ENCODE measurements around the gene UNCX.

The UNCX gene

DNA sequence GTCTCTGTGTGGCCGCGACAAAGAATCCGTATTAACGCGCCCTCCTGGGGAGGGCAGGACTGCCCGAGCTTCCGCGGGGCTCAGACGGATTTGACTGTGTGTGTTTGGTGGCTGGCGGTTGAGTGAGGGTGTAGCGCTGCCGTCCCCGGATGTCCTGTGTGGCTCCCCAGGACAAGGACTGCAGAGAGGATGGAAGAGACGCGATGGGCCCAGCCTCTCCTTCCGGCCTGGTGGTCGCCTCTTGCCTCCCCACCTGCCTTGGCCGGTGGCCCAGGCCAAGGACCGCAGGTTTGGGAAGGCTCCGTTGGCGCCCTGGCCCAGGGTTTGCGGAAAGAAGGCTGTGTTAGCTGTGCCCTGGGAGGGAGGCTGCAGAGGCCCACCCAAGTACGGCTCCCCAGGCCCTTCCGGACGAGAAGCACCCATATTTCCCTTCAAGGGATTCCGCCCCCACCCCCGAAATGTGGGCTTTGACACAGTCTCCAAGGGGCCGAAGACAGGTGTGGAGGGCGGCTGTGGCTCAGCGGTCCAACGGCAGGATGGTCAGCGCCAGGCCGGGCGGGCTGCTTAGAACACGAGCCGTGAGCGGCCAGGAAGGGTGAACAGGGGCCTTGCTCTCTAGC, 2.3 kb downstream of the UNCX start:
- CTCF ChIA-PET = interaction anchor here (2.0 kb wide), 1 partner anchor 10 kb away, joined by 6 read pairs; no protein-coding TSS in a partner anchor
- H3K4me3 ChIP-seq (ENCODE audit: low read depth, low read length) = no peak overlapping the region
- POLR2A ChIA-PET = no interaction called here
- TF ChIP-seq, protein P1, sequence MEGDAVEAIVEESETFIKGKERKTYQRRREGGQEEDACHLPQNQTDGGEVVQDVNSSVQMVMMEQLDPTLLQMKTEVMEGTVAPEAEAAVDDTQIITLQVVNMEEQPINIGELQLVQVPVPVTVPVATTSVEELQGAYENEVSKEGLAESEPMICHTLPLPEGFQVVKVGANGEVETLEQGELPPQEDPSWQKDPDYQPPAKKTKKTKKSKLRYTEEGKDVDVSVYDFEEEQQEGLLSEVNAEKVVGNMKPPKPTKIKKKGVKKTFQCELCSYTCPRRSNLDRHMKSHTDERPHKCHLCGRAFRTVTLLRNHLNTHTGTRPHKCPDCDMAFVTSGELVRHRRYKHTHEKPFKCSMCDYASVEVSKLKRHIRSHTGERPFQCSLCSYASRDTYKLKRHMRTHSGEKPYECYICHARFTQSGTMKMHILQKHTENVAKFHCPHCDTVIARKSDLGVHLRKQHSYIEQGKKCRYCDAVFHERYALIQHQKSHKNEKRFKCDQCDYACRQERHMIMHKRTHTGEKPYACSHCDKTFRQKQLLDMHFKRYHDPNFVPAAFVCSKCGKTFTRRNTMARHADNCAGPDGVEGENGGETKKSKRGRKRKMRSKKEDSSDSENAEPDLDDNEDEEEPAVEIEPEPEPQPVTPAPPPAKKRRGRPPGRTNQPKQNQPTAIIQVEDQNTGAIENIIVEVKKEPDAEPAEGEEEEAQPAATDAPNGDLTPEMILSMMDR (IDR thresholded peaks at IDR 0.05; ENCODE audit: insufficient read depth, low read length, missing control alignments) = no peak
- DNase-seq (ENCODE audit: low read depth, low spot score) = no peak

DNA sequence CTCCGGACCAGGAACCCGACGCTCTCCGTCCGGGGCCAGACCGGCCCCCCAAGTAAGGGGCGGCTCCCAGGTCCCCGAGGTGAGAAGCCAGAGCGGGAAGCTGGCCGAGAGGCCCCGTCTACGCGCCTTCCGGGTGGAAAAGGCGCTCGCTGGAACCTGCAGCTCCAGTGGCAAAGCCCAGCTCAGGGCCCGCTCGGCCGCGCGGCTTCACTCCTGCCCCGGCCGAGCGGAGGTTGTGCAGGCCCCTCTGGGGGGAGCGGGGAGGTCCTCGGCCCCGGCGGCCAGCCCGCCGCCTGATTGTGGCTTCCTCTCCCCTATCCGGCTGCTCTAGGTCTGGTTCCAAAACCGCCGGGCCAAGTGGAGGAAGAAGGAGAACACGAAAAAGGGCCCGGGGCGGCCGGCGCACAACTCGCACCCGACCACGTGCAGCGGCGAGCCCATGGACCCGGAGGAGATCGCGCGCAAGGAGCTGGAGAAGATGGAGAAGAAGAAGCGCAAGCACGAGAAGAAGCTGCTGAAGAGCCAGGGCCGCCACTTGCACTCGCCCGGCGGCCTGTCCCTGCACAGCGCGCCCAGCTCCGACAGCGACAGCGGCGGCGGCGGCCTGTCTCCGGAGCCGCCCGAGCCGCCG, 2.9 kb downstream of the UNCX start:
- no peak for DNase-seq (ENCODE audit: low read depth, low spot score)
- POLR2A ChIA-PET = no interaction called here
- H3K4me3 ChIP-seq (ENCODE audit: low read depth, low read length) = no peak overlapping the region
- CTCF ChIA-PET = interaction anchor here (2.0 kb wide), 1 partner anchor 10 kb away, joined by 6 read pairs; no protein-coding TSS in a partner anchor
- TF ChIP-seq, protein P1 (IDR thresholded peaks at IDR 0.05; ENCODE audit: insufficient read depth, low read length, missing control alignments) = no peak

DNA sequence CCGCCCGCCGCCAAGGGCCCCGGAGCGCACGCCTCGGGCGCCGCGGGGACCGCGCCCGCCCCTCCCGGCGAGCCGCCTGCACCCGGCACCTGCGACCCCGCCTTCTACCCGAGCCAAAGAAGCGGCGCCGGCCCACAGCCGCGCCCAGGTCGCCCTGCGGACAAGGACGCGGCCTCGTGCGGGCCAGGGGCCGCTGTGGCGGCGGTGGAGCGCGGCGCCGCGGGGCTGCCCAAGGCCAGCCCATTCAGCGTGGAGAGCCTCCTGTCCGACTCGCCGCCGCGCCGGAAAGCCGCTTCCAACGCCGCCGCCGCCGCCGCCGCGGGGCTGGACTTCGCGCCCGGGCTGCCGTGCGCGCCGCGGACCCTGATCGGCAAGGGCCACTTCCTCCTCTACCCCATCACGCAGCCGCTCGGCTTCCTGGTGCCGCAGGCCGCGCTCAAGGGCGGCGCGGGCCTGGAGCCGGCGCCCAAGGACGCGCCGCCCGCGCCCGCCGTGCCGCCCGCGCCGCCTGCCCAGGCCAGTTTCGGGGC, 3.5 kb downstream of the UNCX start:
- ChIA-PET POLR2A (no interaction called here), CTCF (no interaction called here)
- TF ChIP-seq, protein P1 (IDR thresholded peaks at IDR 0.05; ENCODE audit: insufficient read depth, low read length, missing control alignments) = no peak
- DNase-seq (ENCODE audit: low read depth, low spot score) = no peak
- no peak overlapping the region for H3K4me3 ChIP-seq (ENCODE audit: low read depth, low read length)

DNA sequence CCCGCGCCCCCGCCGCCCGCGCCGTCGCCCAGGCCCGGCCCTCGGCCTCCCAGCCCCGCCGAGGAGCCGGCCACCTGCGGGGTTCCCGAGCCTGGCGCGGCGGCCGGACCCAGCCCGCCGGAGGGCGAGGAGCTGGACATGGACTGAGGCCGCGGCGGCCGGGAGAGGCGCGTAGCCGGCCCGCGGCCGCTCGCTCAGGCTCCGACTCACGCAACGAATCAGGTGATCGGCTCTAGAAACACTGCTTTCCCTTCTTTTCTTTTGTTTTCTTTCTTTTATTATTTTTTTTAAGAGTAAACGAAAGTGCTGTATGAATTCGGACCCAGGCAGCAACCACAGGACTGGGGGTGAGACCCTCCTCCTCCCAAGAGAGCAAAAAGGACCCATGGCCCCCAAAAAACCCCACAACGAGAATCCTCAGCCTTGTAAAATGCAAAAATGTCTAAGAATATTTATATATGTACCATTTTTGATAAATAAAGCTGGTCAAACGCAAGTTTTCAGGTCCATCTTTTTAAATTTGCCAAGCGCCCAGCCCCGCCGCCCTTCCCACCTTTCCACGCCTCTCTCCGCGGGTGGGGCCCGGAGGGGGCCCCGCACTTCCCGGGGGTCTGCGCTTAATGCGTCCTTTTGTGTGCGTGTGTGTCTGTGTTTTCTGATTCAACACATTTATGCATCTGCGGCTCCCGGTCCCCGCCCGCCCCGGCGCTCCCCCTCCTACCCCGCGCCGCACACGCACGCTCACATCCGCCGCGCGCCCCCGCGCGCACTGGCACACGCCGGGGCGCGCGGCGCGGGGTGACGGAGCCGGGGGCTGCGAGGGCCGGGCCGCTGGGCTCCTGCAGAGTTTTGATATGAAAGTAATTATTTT, 4.4 kb downstream of the UNCX start:
- CTCF ChIA-PET = no interaction called here
- TF ChIP-seq, protein P1 (IDR thresholded peaks at IDR 0.05; ENCODE audit: insufficient read depth, low read length, missing control alignments) = no peak
- no peak overlapping the region for H3K4me3 ChIP-seq (ENCODE audit: low read depth, low read length)
- no peak for DNase-seq (ENCODE audit: low read depth, low spot score)
- POLR2A ChIA-PET = no interaction called here

DNA sequence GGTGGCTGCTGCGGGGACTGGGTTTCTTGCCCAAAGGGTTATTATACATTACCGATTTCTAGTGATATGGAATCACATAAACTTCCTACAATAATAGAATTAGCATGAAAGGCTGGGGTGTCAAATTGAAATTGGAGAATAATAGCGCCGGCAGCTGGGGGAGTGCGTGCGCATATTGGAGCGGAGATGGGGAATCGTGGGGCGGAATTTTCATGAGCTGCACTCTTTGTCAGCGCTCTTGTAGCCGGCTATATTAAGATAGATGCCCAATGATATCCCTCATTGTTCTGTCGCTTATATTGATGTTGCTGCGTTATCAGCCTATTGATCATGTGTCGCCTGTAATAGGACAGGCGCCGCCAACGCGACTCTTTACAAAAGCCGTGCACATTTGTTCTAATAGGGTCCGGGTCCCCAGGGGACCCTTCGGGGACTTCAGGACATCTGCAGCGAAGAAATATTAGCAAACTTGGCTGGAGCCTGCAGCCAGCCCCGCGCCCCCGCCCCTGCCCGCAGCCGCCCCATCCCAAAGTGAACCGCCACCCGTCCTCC, 5.1 kb downstream of the UNCX start:
- DNase-seq (ENCODE audit: low read depth, low spot score) = no peak
- POLR2A ChIA-PET = no interaction called here
- CTCF ChIA-PET = interaction anchor here (1.4 kb wide), 1 partner anchor 12 kb away, joined by 6 read pairs; no protein-coding TSS in a partner anchor
- TF ChIP-seq, protein P1 (IDR thresholded peaks at IDR 0.05; ENCODE audit: insufficient read depth, low read length, missing control alignments) = no peak
- H3K4me3 ChIP-seq (ENCODE audit: low read depth, low read length) = no peak overlapping the region

Data from AG04449 (cell line).